Muscle layer of colon (tissue), 2 donors: Measurements from ENCODE around the gene DNAJC6.
"Not testable (repeated sequence)": the region's sequence is repeated elsewhere in the genome, so short reads cannot be mapped to it uniquely, and the experiment has no call there.

ENCODE experiments used
- H3K27ac ChIP-seq: one replicate; pipeline ENCODE4 v1.7.0; 2013; ENCODE audit warnings: low read depth, mild to moderate bottlenecking, low read length, moderate library complexity
- H3K27me3 ChIP-seq, 2 donors: one replicate each; pipeline ENCODE4 v1.7.0; 2013; ENCODE audit warnings: low read length in 2 of 2, mild to moderate bottlenecking in 2 of 2; ENCODE audit not compliant: insufficient read depth in 2 of 2, control insufficient read depth in 1 of 2
- H3K36me3 ChIP-seq: one replicate; pipeline ENCODE4 v1.7.0; 2013; ENCODE audit warnings: mild to moderate bottlenecking, low read length; ENCODE audit not compliant: insufficient read depth
- H3K4me1 ChIP-seq: one replicate; pipeline ENCODE4 v1.7.0; 2013; ENCODE audit warnings: mild to moderate bottlenecking, low read length; ENCODE audit not compliant: insufficient read depth
- H3K4me3 ChIP-seq, 2 donors: one replicate each; pipeline ENCODE4 v1.7.0; 2013; ENCODE audit warnings: low read length in 2 of 2, low read depth in 1 of 2, mild to moderate bottlenecking in 1 of 2, moderate library complexity in 1 of 2
- H3K9ac ChIP-seq: one replicate; pipeline ENCODE4 v1.7.0; 2013; ENCODE audit warnings: low read length
- H3K9me3 ChIP-seq: one replicate; pipeline ENCODE4 v1.7.0; 2013; ENCODE audit warnings: mild to moderate bottlenecking, low read length
- donor health status: abdominal sarcoma.
- donor health status: Adenocarcinoma of cecum.

DNAJC6 gene

DNA sequence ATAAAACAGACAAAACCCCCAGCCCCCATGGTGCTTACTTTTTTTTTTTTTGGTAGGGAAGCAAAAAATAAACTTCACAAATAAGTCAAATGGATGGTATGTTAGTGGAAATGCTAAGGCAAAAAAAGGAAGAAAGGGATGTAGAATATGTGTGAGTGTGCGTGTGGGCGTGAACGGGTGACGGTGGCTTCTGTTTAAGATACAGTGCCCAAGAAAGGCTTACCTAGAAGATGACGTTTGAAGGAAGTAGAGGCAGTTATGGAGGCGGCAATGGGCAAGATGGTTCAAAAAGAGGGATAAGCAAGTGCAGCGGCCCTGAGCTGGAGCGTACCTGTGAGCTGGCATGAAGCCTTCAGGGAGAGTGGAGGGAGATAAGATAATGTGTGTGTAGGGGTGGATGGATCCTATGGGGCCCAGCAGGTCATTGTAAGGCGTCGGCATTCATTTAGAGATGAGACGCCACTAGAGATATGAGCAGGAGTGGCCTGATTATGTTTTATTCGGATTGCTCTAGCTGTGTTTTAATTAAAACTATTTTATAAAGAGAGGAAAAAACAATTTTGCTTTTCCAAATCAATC lies 131.1 kb downstream of the DNAJC6 start:
- H3K4me1 ChIP-seq, result peaks cover 12% of the 10 kb centered on the region
- no peaks in the 10 kb centered on the region for H3K36me3 ChIP-seq
- H3K27me3 ChIP-seq, result no peaks in the 10 kb centered on the region
- no peaks in the 10 kb centered on the region for H3K9me3 ChIP-seq
- no peak overlapping the region for H3K4me3 ChIP-seq
- no peak overlapping the region for H3K9ac ChIP-seq
- no peak overlapping the region for H3K27ac ChIP-seq

DNA sequence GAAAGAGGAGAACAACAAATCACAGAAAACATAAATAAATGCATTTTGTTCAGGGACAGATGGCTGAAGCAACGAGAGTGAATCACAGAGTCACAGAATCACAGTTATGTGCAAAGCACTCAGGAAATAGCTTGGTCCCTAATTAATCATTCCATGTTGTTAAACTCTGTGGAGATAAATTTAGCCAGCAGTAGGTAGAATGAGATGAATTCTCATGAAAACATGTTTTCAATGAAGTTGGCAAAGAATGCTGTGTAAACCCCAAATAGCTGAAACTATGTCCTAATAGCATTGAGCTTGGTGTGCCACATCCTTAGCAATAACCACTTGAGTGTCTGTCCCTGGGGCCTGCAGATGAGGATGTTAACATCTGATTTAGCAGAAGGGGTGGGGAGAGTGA lies 131.6 kb downstream of the DNAJC6 start:
- Histone ChIP-seq H3K36me3 (no peaks in the 10 kb centered on the region), H3K27me3 (no peaks in the 10 kb centered on the region), H3K27ac (no peak overlapping the region), H3K9ac (no peak overlapping the region), H3K9me3 (no peaks in the 10 kb centered on the region), H3K4me1 (peaks cover 7% of the 10 kb centered on the region), H3K4me3 (no peak overlapping the region)

DNA sequence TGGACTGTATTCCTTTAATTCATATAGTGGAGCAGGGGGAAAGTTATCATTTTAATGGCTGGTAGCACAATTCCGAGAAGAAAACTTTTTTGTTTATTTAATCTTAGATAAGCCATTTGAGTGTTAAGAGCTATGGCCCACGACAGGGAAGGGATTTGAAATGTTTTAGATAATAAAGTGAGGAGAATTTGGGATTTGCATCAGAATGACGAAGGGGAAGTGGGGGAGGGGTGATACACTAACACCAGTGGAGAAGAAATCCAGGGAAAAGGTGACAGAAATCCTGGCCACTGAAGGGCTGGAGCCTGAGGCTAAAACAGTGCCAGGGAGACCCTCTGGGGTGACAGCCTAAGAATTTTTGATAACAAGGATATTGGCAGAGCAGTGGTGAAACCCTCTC lies 132.1 kb downstream of the DNAJC6 start:
- H3K4me3 ChIP-seq, result no peak overlapping the region
- H3K27ac ChIP-seq, result no peak overlapping the region
- peaks cover 4% of the 10 kb centered on the region for H3K4me1 ChIP-seq
- H3K9me3 ChIP-seq, result no peaks in the 10 kb centered on the region
- no peak overlapping the region for H3K9ac ChIP-seq
- no peaks in the 10 kb centered on the region for H3K27me3 ChIP-seq
- H3K36me3 ChIP-seq, result no peaks in the 10 kb centered on the region

DNA sequence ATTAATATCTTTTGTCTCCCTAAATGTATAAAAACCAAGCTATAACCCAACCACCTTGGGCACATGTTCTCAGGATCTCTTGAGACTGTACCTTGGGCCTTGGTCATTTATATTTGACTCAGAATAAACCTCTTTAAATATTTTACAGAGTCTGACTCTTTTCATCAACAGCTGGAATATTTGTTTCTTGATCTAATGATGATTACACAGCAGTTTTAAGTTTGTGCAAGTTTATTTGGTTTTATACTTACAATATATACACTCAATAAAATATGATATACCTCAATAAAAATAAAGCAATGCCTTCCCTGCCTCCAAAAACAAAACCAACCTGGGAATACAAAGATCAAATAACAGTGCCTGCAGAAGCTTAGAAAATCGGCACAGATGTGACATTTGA lies 133.1 kb downstream of the DNAJC6 start:
- Histone ChIP-seq H3K4me1 (no peaks in the 10 kb centered on the region), H3K27me3 (no peaks in the 10 kb centered on the region), H3K9me3 (no peaks in the 10 kb centered on the region), H3K4me3 (no peak overlapping the region), H3K27ac (no peak overlapping the region), H3K9ac (no peak overlapping the region), H3K36me3 (no peaks in the 10 kb centered on the region)

DNA sequence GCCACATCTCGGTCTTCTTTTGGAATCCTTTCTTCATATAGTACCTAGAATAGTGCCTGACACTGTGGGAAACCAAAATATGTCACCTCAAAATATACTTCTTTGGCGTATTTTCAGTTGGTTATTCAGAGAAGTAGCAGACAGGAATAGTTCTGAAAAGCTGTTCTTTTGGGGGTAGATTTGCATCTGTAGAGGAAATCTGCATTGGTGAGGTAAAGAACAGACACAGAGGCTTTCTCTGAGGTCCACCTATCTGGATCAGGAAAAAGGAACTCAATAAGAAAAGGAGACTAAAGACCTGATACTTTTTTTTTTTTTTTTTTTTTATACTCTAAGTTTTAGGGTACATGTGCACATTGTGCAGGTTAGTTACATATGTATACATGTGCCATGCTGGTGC lies 134.3 kb downstream of the DNAJC6 start:
- Histone ChIP-seq H3K36me3 (no peaks in the 10 kb centered on the region), H3K27ac (no peak overlapping the region), H3K27me3 (no peaks in the 10 kb centered on the region), H3K9ac (no peak overlapping the region), H3K4me3 (no peak overlapping the region), H3K9me3 (no peaks in the 10 kb centered on the region), H3K4me1 (no peaks in the 10 kb centered on the region)

DNA sequence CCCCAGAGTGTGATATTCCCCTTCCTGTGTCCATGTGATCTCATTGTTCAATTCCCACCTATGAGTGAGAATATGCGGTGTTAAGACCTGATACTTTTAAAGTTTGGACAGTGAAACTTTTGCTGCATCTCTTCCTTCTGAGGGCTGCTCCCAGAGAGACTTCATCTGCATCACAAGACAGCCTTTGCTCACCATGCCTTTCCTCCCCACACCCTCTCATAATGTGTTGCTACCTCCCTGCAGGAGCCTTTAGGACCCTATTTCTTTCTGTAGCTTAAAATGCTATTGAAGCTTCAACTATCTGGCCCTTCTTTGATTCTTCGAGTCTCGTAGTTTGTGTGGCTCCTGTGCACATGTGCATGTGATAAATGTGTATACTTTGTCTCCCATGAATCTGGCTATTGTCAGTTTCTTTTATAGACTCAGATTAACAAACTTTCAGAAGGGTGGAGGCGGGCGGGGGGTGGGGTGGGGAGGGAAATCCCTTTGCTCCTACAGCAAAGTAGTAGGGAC lies 134.8 kb downstream of the DNAJC6 start:
- H3K4me3 ChIP-seq, result no peak overlapping the region
- no peaks in the 10 kb centered on the region for H3K27me3 ChIP-seq
- no peaks in the 10 kb centered on the region for H3K36me3 ChIP-seq
- H3K4me1 ChIP-seq, result no peaks in the 10 kb centered on the region
- H3K9ac ChIP-seq, result no peak overlapping the region
- no peak overlapping the region for H3K27ac ChIP-seq
- no peaks in the 10 kb centered on the region for H3K9me3 ChIP-seq

DNA sequence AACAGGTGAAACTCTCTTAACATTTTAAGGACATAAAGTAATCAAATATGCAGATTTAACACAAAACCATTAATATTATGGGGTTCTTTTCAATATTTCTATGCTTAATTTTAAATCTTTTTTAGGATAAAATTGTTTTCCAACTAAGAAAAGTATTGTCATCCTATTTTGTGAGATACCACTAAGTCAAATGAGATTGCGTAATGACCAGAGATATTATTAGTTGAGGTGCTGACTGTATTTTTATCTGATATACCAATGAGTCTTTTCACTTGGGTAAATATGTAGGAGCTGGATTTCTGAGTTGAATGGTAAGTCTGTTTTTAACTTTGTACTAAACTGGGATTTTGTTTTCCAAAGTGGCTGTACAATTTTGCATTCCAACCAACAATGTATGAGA lies 136.5 kb downstream of the DNAJC6 start:
- Histone ChIP-seq H3K36me3 (no peaks in the 10 kb centered on the region), H3K27me3 (no peaks in the 10 kb centered on the region), H3K27ac (no peak overlapping the region), H3K4me3 (no peak overlapping the region), H3K9ac (no peak overlapping the region), H3K4me1 (no peaks in the 10 kb centered on the region), H3K9me3 (no peaks in the 10 kb centered on the region)

DNA sequence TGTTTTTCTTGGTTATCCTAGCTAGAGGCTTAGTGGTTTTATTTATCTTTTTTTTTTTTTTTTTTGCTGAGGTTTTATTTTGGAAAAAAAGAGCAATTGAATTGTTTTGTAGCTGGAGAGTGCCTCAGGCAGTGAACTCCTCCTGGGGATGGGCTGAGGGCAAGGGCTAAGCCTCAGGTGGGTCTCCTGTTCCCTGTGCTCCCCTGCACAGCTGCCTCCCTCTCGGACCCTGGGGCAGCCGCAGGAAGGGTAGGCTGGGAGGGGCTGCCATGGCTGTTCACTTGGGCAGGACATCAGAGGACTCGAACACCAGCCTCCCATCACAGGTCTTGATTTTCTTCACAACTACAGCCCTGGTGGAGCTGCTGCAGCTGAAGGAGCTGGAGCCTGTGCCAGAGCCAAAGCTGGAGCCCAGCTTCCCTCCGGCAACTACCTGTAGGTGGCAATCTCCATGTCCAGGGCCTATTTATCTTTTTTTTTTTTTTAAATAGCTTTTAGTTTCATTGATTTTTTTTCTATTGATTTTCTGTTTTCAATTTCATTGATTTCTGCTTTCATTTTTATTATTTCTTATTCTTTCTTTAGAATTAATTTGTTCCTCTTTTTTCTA lies 140.0 kb downstream of the DNAJC6 start:
- Histone ChIP-seq H3K27me3 (no peaks in the 10 kb centered on the region), H3K36me3 (no peaks in the 10 kb centered on the region), H3K4me1 (no peaks in the 10 kb centered on the region), H3K4me3 (no peak overlapping the region), H3K9me3 (no peaks in the 10 kb centered on the region), H3K27ac (no peak overlapping the region), H3K9ac (no peak overlapping the region)

DNA sequence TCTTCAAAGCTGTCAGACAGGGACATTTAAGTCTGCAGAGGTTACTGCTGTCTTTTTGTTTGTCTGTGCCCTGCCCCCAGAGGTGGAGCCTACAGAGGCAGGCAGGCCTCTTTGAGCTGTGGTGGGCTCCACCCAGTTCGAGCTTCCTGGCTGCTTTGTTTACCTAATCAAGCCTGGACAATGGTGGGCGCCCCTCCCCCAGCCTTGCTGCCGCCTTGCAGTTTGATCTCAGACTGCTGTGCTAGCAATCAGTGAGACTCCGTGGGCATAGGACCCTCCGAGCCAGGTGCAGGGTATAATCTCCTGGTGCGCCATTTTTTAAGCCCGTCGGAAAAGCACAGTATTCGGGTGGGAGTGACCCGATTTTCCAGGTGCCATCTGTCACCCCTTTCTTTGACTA lies 146.3 kb downstream of the DNAJC6 start:
- H3K4me1 ChIP-seq, result not testable (repeated sequence)

DNA sequence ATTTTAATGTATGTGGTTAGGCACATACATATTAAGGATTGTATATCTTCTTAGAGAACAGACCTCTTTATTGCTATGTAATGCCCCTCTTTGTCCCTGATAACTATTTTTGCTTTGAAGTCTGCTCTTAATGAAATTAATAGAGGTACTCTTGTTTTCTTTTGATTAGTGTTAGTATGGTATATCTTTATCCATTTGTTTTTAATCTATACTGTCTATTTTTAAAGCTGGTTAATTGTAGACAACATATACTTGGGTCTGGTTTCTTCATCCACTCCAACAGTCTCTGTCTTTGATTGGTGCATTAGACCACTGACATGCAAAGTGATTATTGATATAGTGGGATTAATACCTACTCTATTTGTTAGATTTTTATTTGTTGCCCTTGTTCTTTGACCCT lies 147.1 kb downstream of the DNAJC6 start:
- no peaks in the 10 kb centered on the region for H3K9me3 ChIP-seq

More for the DNA sequence above, 146.3 kb downstream of the DNAJC6 start:
- H3K36me3 ChIP-seq, H3K4me3 ChIP-seq, H3K27ac ChIP-seq, H3K9me3 ChIP-seq, H3K27me3 ChIP-seq, H3K9ac ChIP-seq: not testable (repeated sequence)

DNA sequence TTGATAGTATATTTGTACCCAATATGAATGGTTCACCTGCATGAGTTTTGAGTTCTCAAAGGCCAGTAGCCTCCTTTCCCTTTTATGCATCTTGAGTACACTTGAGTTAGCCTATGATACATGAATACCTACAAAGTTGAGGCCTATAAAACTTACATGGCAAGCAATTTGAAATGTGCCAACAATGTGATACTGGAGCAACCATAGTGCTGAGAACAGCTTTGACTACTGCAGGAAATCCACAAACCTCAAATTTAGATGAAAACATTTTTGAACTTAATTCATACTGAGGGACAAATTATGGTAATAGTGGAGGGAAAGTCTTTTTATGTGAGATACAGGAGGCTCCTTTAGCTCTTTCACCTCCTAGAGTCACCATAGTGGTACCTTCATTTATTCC lies 148.5 kb downstream of the DNAJC6 start:
- no peaks in the 10 kb centered on the region for H3K27me3 ChIP-seq
- H3K4me3 ChIP-seq, result no peak overlapping the region
- no peak overlapping the region for H3K9ac ChIP-seq
- no peak overlapping the region for H3K27ac ChIP-seq
- no peaks in the 10 kb centered on the region for H3K36me3 ChIP-seq
- H3K4me1 ChIP-seq, result no peaks in the 10 kb centered on the region
- H3K9me3 ChIP-seq, result no peaks in the 10 kb centered on the region

More for the DNA sequence above, 147.1 kb downstream of the DNAJC6 start:
- no peaks in the 10 kb centered on the region for H3K4me1 ChIP-seq
- no peak overlapping the region for H3K4me3 ChIP-seq
- H3K36me3 ChIP-seq, result no peaks in the 10 kb centered on the region
- no peaks in the 10 kb centered on the region for H3K27me3 ChIP-seq
- H3K27ac ChIP-seq, result no peak overlapping the region
- H3K9ac ChIP-seq, result no peak overlapping the region

DNA sequence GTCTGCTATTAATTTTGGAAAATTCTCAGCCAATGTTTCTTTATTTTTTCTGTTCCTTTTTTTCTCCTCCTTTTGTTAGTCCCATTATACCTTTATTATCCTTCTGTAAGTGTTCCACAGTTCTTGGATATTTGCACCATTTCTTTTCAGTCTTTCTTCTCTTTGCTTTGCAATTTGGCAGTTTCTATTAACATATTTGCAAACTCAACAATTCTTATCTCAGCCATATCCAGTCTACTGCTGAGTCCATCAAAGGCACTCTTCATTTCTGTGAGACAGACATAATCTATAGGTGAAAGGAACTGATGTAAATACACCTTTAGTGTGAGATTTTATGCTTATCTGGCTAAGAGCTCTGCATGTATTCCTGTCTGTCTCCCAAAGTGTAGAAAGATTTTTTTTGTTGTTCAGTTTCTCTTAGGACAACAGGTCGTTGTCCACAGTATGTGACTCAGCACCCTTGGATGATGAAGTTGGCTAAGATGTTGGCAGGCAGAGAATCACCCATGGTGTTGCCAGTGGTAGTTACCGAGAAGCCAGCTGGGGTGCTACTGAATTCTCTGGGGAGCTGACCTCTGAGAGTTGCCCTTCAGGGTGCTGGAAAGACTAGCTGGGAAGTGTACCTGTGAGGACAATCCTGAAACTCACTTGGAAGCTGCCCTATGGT lies 149.5 kb downstream of the DNAJC6 start:
- no peaks in the 10 kb centered on the region for H3K4me1 ChIP-seq
- H3K9ac ChIP-seq, result no peak overlapping the region
- no peak overlapping the region for H3K27ac ChIP-seq
- no peaks in the 10 kb centered on the region for H3K36me3 ChIP-seq
- no peaks in the 10 kb centered on the region for H3K27me3 ChIP-seq
- no peak overlapping the region for H3K4me3 ChIP-seq
- no peaks in the 10 kb centered on the region for H3K9me3 ChIP-seq
